GM04504 (cell line): ENCODE data around the gene HACD2.

ENCODE experiments used
- DNase-seq: peaks from one replicate; pipeline ENCODE4 v3.0.0-alpha.2; 2012; ENCODE audit warnings: low read depth

Gene HACD2

DNA sequence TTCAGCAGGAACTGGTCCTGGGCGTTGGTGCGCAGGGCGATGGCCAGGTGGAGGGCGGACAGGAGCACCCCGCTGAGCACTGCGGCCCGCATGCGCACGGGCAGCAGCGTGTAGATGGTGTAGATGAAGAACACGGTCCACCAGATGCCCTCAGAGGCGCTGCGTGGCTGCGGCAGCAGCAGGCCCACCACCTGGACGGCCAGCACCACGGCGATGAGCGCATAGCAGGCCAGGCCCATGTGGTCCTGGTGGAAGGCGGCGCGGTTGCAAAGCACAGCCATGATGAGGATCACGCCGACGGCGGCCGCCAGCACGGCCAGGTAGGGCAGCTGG lies 137.5 kb downstream of the HACD2 start:
- DNase-seq: no peak

DNA sequence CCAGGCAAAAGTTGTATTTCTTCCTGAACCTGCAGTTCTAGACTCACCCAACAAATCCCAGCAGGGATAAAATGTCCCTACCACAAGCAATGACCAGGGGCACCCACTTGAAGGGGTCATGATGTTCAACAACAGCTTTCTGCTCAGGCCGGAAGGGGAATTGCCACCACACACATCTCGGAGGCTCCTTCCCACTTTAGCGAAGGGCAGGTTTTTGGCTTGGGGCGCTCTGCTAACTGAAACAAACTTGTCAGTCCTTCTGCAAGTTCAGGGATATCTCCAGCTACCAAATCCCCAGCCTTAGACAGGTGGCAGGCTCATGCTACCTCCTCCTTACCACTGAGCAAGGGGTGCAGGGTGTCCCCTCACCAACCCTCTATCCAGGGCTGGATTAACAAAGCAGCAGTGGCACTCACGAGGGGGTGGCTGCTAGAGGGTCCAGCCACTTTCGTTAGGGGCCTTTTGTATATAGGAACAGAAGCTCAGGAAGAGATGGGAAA lies 138.2 kb downstream of the HACD2 start:
- no peak for DNase-seq

DNA sequence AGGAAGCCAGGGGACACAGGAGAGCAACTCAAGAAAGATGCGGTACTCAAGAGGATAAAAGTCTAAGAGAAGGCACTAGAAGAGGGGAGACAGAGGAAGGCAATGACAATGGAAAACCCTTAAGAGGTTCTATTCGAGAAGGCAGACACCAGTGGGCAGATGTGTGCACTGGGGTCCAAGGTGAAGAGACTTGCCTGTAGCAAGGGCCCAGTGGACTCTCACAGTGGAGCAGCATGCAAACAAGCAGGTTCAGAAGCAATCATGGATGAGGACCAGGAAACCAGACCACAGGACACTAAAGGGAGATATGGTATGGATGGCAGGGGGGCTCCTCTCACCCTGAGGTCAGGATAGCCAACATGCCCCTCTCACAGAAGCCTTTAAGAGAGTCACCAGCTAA lies 138.6 kb downstream of the HACD2 start:
- no peak for DNase-seq

DNA sequence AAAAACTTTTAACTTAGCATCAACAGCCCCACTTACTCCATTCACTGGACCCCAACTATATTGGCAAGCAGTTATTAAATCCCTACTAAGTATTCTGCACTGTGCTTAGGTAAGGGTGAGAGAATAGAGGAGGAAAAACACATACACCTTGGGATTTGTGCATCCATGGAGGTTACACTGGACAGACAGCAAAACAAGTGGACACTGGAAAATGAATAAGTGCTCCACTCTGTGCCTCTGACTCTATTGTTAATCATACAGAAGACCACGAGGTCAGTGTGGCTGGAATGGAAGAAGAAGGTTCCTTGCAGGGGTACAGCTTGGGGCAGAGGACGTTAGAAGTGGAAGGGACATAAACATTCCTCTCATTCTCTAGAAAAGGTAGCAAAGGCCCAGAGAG lies 139.2 kb downstream of the HACD2 start:
- DNase-seq: no peak

DNA sequence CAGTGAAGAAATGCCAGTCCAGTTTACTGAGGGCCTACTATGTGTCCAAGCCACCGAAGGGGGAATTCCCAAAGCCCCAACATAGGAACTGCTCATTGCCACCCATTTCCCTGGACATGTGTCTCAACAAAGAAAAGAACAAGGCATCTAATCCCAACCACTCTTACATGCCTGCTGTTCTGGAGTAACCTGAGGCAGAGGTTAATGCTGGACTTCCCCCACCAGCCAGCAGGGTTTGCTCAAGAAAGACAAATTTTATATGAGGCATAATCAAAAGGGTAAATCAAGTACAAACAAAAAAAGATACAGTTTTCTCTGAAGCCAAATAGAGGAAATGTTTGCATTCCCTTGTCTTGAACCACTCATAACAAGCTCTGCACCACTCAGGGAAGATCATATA lies 140.1 kb downstream of the HACD2 start:
- no peak for DNase-seq

DNA sequence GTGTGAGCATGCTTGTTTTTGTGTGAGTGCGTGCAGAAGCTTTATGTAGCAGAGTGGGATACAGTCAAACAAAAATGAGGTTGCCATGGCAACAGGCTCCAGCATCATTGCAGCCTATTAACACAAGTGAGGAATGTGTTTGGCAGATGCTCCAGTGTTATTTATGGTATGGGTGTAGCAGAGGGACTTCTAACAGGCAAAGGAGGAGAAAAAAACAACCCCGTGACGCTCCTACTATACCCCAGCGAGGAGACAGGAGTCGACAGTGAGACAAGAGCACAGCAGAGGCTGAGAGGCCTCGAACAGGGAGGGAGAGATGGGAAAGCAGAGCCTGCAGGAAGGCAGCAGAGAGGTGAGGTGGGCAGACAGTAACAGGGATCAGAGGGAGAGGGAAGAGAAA lies 140.8 kb downstream of the HACD2 start:
- no peak for DNase-seq

DNA sequence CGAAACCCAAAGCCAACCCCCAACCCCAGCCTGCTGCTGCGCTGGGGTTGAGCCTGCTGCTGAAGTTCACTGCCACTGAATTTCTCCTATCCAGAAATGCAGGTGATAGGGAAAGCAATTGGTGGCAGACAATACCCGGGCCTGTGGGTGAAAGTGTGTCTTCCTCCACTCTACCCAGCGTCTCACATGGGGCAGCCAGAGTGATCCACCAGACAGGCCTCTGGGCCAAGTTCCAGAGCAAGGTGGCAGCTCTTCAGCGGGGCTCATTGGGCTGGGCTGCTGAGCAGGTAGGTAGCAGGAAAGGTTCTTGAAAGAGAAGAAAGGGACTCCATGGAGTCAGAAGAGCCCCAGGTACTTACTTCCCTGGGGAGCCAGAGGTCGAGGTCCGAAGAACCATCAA lies 141.9 kb downstream of the HACD2 start:
- no peak for DNase-seq

DNA sequence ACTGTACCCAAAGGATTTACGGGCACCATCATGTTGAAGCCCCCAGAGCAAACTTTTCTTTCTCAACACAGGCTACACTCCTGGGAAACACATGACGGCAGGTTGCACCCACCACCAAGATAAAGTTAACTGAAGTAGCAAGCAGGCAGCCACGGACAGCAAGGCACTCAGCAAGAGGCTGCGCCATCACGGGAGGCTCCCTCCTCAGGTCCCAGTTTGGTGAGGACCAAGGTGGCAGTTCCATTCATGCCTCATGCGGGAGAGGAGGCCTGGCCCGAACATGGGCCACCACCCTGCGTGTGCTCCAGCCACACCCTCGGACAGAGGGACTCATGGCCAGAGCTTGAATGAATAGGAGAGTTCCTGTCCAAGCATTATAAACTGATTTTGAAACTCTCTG lies 142.7 kb downstream of the HACD2 start:
- no peak for DNase-seq
